Activated gamma-delta T cell treated with Interleukin-2 at 50 U/mL for 16 hours (primary cell): ENCODE data around the gene ZNHIT2.

Experiments
- DNase-seq: peaks from one replicate; pipeline ENCODE4 v3.0.0-alpha.2; 2020

Gene ZNHIT2

GRCh38 chr11:65102142-65103095 lies 15.1 kb downstream of the ZNHIT2 start:
- DNase-seq: no peak

GRCh38 chr11:65100674-65101350 lies 16.7 kb downstream of the ZNHIT2 start:
- no peak for DNase-seq

- no peak for DNase-seq
Measured at GRCh38 chr11:65096926-65097325, 20.6 kb downstream of the ZNHIT2 start.

DNA sequence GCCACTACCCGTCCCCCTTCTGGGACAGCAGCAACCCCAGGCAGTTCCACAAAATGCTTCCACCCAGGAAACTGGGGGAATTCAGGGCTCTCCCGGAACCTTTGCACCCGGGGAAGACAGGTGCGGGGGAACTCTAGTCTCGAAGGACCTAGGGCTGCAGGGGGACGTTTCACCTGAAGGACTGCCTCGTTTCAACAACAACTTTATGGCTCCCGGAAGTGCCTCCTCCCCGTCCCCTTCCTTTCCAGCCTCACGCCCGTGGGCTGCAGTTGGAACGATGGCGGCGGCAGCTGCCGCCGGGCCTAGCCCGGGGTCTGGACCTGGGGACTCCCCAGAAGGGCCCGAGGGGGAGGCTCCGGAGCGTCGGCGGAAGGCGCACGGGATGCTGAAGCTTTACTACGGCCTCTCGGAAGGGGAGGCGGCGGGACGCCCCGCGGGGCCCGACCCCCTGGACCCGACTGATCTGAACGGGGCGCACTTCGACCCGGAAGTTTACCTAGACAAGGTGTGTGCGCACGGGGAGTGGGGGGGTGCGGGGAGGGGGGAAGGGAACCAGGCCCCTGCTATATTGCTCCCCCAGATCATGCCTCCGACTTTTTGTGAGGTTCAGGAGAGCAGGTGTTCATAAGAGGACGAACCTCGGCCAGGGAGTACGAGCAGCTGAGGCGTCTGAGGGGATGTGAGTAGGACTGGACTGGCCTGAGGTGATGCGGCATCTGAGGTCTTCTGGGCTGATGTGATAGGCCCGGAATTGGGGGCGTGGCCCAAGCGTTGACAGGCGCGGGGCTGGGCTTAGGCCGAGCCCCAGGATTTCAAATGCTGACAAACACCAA lies 21.3 kb downstream of the ZNHIT2 start, which contains the start of gene VPS51:
Gene VPS51 (plus strand): TSS at position 241 of the 833 bp plus-strand sequence. CDS start 37 bp downstream, at position 278.
- DNase-seq: peak; percentile 84

- DNase-seq: no peak
Measured at GRCh38 chr11:65095427-65095826, 22.1 kb downstream of the ZNHIT2 start.

GRCh38 chr11:65090628-65091027 lies 26.9 kb downstream of the ZNHIT2 start:
- no peak for DNase-seq

DNA sequence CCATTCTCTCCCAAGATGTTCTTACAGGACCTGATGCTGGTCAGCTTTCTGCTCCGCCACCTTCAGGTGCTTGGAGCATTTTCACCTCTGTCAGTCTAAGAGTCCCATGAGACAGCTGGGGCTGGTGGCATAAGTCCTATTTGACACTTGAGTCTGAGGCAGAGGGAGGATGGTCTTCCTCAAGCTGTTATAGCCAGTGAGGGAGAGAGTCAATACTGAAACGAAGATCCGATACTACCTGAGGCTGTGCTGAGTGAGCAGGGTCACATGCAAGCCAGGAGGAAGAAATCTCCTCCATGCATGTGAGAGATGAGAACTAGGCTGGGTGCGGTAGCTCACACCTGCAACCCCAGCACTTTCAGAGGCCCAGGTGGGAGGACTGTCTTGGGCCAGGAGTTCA lies 27.9 kb downstream of the ZNHIT2 start:
- DNase-seq: no peak

- no peak for DNase-seq
Measured at GRCh38 chr11:65087827-65088226, 29.7 kb downstream of the ZNHIT2 start.

- DNase-seq: no peak
Measured at GRCh38 chr11:65087216-65087615, 30.3 kb downstream of the ZNHIT2 start.

DNA sequence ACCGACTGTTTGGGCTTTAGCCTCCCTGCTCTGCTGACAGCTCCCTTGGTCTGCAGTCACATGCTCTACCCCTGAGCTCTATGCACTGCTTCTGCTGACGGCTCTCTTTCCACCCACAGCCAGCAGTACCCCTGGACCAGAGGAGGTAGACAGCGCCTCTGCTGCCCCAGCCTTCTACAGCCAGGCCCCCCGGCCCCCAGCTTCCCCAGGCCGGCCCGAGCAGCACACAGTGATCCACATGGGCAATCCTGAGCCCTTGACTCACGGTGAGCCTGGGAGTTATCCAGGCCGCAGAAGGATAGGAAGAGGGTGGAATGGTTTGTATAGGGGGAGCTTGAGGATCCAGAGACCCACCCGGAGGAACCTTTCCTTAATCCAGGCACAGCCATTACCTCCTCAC lies 30.7 kb downstream of the ZNHIT2 start:
- DNase-seq: no peak

DNA sequence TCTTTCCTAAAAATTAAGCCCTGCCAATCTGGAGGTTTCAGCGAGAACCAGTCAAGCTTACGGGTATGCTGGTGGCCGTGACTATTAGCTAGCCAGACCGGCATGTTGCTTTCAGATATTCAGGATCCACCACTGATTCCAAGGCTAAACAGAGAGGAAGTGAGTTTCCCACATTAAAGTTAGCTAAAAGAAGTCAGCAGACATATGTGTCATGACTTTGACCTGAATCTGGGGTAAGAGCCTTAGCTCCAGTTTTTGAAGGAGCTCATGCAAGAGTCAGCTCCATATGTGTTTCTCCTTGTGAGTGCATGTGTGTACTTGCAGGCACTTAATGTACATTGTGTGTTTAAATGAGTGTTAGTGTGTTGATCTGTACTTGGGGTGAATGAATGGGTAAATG lies 32.1 kb downstream of the ZNHIT2 start:
- DNase-seq: no peak

DNA sequence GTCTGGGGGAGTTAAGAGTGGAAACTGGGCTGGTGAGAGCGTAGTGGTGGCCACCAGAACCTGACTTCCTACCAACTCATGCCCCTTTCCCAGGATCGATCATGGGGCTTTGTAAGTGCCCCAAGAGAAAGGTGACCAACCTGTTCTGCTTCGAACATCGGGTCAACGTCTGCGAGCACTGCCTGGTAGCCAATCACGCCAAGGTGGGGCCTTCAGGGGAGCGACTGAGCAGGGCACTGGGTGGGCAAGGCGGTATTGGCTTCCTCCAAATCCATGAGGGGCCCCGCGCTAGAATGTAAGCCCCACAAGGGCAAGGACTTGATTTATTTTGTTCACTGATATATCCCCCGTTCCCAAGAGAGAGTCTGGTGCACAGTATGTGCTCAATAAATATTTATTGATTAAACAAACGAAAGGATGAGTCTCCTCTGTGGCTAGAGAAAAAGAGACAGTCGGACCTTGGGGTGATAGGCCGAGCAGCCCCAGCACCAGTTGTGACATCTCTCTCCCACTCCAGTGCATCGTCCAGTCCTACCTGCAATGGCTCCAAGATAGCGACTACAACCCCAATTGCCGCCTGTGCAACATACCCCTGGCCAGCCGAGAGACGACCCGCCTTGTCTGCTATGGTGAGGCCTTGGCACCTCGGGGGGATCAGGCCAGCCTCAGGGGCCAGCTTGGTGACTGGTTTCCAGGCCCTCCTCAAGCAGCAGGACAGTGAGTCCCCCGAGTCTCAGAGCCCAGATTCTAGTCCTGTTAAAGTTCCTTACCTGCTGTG lies 32.7 kb downstream of the ZNHIT2 start:
- DNase-seq: no peak

DNA sequence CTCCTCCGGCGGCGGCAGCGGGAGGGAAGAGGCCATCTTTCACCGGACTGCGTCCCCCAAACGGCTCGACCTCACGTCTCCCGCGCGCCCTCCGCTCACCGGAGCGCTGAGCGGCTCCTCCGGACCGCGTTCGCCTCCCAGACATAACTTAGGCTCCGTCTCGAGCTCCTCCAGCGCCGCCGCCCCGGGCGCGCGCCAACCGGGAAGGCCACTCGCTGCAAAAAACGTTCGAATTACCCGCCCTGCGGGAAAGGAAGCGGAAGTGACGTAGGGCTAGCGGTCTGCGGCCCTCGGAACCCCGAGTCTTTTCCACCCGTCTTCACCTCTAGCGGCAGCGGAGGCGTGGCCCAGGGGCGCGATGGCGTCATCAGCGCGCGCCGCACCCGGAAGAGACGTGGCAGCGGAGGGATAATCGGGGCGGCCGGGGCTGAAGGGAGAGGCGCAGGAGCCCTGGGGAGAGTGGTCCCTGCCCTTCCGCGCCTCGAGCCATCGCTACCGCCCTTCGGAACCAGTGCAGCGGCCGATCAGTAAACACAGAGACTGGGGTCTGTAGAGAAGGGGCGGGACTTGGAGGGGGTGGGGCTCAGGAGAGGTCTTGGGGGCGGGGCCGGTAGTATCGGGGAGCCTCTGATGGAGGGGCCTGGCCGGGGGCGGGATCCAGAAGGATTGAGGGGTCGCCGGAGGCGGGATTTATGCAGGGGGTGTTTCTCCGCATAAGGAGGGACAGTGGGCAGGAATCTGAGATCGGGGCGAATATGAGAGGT lies 33.5 kb downstream of the ZNHIT2 start, which contains the start of the genes CDCA5 and ZFPL1:
Gene CDCA5 (minus strand): TSS at position 207 of the 764 bp plus-strand sequence. CDS start 62 bp downstream, at position 145.
Gene ZFPL1 (plus strand): TSS at position 389 of the 764 bp plus-strand sequence. CDS start 477 bp downstream, outside the sequence.
- peak; percentile 96 for DNase-seq

- DNase-seq: no peak
Measured at GRCh38 chr11:65083134-65083833, 34.2 kb downstream of the ZNHIT2 start.

DNA sequence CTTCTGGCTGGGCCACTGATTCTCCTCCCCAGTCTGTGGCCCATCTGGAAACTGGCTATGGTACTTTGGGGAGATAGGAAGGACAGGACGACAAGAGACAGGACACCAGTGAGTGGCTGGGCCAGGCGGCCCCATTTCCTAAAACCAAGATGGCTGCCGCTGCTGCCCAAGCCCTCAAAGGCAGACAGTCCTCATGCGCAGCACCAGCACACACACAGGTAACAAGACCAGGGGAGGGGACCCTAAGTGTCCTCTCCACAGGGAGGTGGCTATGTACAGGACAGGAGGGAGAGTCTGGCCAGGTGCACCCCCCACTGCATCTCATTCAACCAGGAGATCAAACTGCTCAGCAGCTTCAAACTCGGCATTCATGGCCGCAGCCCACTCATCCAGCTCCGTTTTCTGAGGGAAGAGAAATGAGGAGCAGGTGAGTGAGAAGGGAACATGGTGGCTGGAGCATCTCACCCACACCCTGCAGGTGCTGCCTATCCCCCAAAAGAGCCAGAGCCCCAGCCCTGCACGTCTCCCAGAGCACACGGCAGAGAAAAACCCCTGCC lies 38.6 kb downstream of the ZNHIT2 start:
- no peak for DNase-seq

- DNase-seq: peak; percentile 71
Measured at GRCh38 chr11:65078151-65078550, 39.4 kb downstream of the ZNHIT2 start.

GRCh38 chr11:65077451-65077850 lies 40.0 kb downstream of the ZNHIT2 start:
- no peak for DNase-seq

DNA sequence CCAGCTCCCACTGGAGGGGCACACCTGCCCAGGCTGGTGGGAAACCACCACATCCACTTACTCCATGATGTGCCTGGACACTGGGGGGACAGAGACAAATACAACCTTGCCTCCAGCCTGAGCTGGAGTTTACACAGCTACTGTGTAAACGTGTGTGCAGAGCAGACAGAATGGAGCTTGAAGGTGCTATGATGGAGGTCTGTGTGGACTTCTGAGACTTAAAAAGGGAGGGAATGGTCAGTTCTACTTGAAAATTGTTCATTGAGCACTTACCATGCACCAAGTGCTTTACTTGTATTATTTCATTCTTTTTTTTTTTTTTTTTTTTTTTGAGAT lies 44.9 kb downstream of the ZNHIT2 start:
- no peak for DNase-seq

DNA sequence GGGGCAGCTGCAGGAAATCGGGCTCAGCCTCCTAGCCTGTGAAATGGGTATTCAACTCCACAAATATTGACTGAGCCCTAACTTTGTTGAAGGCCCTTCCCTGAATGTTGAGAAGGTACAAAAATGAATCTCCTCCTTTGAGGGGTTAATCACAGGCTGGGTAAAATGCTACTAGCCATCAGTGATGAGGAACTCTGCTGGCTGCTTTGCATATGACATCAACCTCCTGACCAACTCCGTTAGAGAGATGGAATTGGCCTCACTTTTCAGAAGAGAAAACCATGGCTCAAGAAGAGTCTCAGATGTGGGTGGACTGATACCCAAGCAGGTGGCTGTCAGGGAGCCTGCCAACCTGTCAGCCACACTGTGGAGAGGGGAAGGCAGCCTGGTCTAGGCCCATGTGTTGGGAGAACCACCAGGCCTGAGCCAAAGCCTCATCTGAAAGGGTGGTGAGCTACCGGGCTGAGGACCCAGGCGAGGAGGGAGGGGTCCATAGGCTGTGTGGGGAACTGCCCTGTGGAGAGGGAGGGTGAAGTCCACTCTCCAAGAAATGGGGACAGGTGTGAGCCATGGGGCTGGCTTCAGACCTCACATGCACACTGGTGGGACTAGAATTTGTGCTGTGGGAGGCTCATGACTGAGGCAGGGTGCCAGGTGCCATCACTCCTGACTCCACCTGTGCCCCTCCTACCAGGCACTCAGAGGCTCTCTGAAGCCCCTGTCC lies 45.4 kb downstream of the ZNHIT2 start:
- no peak for DNase-seq

DNA sequence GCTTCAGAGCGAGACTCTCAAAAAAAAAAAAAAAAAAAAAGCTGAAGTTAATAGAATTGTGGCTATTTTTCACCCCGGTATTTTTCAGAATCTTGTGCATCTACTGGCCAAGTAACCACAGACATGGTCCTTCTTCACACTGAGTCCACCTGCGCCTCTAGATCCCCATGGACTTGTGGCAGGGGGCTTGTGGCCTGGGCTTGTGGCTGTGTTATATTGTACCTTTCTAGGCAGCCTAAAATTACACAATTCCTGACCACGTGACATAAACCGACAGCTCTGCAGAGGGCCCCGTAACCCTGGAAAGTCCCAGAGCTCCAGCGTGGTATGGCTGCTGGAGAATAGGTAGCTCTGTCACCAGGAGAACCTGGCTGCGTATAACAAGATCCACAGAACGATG lies 48.3 kb downstream of the ZNHIT2 start:
- DNase-seq: no peak
